NOMO-1 treated with dmso at 0.1 percent for 144 hours (cell line): Measurements from ENCODE around the gene ADD1.

ENCODE experiments used
- DNase-seq: peaks from one replicate; lab custom pipeline; 2025; ENCODE audit not compliant: unreplicated experiment; lab: John Stamatoyannopoulos, UW

Gene ADD1

GRCh38 chr4:2843263-2843940, at the start of gene ADD1:
Gene ADD1 (plus strand): TSS chr4:2843844. CDS start chr4:2875916, 32,072 bp downstream.
- peak; percentile 87 for DNase-seq

- peak; percentile 28 for DNase-seq
Measured at GRCh38 chr4:2794486-2795299, 49.0 kb upstream of the ADD1 start.

GRCh38 chr4:2795300-2795892, 48.2 kb upstream of the ADD1 start:
- no peak for DNase-seq

GRCh38 chr4:2795893-2796848, 47.5 kb upstream of the ADD1 start:
- DNase-seq = no peak

- DNase-seq = no peak
Measured at GRCh38 chr4:2796849-2797544, 46.6 kb upstream of the ADD1 start.

- no peak for DNase-seq
Measured at GRCh38 chr4:2797545-2798305, 45.9 kb upstream of the ADD1 start.

GRCh38 chr4:2798399-2799223, 45.0 kb upstream of the ADD1 start:
- DNase-seq = peak; percentile 43

- no peak for DNase-seq
Measured at GRCh38 chr4:2799224-2799911, 44.3 kb upstream of the ADD1 start.

GRCh38 chr4:2799971-2800690, 43.5 kb upstream of the ADD1 start:
- no peak for DNase-seq

- DNase-seq = peak; percentile 76
Measured at GRCh38 chr4:2800691-2801596, 42.7 kb upstream of the ADD1 start.

- no peak for DNase-seq
Measured at GRCh38 chr4:2802618-2803531, 40.8 kb upstream of the ADD1 start.

GRCh38 chr4:2803624-2804448, 39.8 kb upstream of the ADD1 start:
- DNase-seq = no peak

- DNase-seq = no peak
Measured at GRCh38 chr4:2804449-2804972, 39.1 kb upstream of the ADD1 start.

- no peak for DNase-seq
Measured at GRCh38 chr4:2804973-2805501, 38.6 kb upstream of the ADD1 start.
